MCF 10A (cell line): Measurements from ENCODE around the gene ITIH4. TPM values are rescaled to one million over a fixed set of nuclear protein-coding genes. Genes with fewer than 3 reads are reported as not detected.

Experiments
- BruUV-seq: library from RNA; stranded (reverse); fragments of 400-500 nt; replicated peaks from 2 replicates; lab custom pipeline; 2021; lab: Mats Ljungman, UMichigan
- CTCF ChIA-PET: fragments of 300-600 bp; sonication (Branson Sonifier 250); formaldehyde crosslinking; extraction: SDS; loops from one replicate; lab custom pipeline; 2021; ENCODE audit warnings: antibody characterized with exemption, inconsistent platforms; lab: Yijun Ruan, JAX
- POLR2A ChIA-PET: fragments of 300-600, 350-650 bp; sonication (Branson Sonifier 250); formaldehyde crosslinking; extraction: SDS; loops from one replicate; lab custom pipeline; 2020; ENCODE audit warnings: antibody characterized with exemption, inconsistent platforms; lab: Yijun Ruan, JAX
- DNase-seq: peaks from one replicate; pipeline ENCODE4 v3.0.0-alpha.2; 2018; ENCODE audit not compliant: unreplicated experiment
- H3K27ac Mint-ChIP-seq: one replicate; pipeline ENCODE4 v1.8.0; 2022; ENCODE audit warnings: mild to moderate bottlenecking, low read depth, mixed read lengths; ENCODE audit not compliant: unreplicated experiment
- H3K27me3 Mint-ChIP-seq: one replicate; pipeline ENCODE4 v1.8.0; 2022; ENCODE audit warnings: mixed read lengths; ENCODE audit not compliant: insufficient read depth, unreplicated experiment
- H3K36me3 Mint-ChIP-seq: one replicate; pipeline ENCODE4 v1.8.0; 2022; ENCODE audit warnings: mild to moderate bottlenecking, moderate library complexity, mixed read lengths; ENCODE audit not compliant: insufficient read depth, unreplicated experiment
- H3K4me1 Mint-ChIP-seq: one replicate; pipeline ENCODE4 v1.8.0; 2022; ENCODE audit warnings: mixed read lengths; ENCODE audit not compliant: insufficient read depth, unreplicated experiment
- H3K4me3 Mint-ChIP-seq: one replicate; pipeline ENCODE4 v1.8.0; 2022; ENCODE audit warnings: mild to moderate bottlenecking, moderate library complexity, mixed read lengths; ENCODE audit not compliant: unreplicated experiment
- H3K9me3 Mint-ChIP-seq: one replicate; pipeline ENCODE4 v1.8.0; 2022; ENCODE audit warnings: mixed read lengths; ENCODE audit not compliant: unreplicated experiment
- intact Hi-C: fragments of 100-400 bp; cut with micrococcal nuclease; formaldehyde crosslinking; loops from 2 replicates; pipeline ENCODE4 v1.14.1; 2022
- total RNA-seq: library from RNA; stranded (reverse); gene quantifications from 2 replicates; pipeline ENCODE4 v1.2.3, GENCODE V29; 2022
- TF ChIP-seq, protein P1 (sequence below): fragments of 200-600 bp; IDR thresholded peaks from one replicate; pipeline ENCODE4 v1.8.0; 2022; ENCODE audit warnings: antibody characterized with exemption, mild to moderate bottlenecking; ENCODE audit not compliant: unreplicated experiment

The ITIH4 gene
- total RNA-seq, 1 experiment from 2014 or later: 0.58 TPM

- TF ChIP-seq, protein P1, sequence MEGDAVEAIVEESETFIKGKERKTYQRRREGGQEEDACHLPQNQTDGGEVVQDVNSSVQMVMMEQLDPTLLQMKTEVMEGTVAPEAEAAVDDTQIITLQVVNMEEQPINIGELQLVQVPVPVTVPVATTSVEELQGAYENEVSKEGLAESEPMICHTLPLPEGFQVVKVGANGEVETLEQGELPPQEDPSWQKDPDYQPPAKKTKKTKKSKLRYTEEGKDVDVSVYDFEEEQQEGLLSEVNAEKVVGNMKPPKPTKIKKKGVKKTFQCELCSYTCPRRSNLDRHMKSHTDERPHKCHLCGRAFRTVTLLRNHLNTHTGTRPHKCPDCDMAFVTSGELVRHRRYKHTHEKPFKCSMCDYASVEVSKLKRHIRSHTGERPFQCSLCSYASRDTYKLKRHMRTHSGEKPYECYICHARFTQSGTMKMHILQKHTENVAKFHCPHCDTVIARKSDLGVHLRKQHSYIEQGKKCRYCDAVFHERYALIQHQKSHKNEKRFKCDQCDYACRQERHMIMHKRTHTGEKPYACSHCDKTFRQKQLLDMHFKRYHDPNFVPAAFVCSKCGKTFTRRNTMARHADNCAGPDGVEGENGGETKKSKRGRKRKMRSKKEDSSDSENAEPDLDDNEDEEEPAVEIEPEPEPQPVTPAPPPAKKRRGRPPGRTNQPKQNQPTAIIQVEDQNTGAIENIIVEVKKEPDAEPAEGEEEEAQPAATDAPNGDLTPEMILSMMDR: no peak
- Mint-ChIP-seq H3K9me3 (no peaks in the 10 kb centered on the region), H3K4me3 (no peak overlapping the region), H3K27ac (no peak overlapping the region), H3K36me3 (no peaks in the 10 kb centered on the region), H3K4me1 (peaks cover 26% of the 10 kb centered on the region), H3K27me3 (no peaks in the 10 kb centered on the region)
- no TSS peak for BruUV-seq
- CTCF ChIA-PET: interaction anchor here (0.7 to 1.9 kb wide), 12 partner anchors 9 to 97 kb away, joined by 3 to 9 read pairs (median 4); no protein-coding TSS in a partner anchor
- intact Hi-C loops: no loop called here
- DNase-seq: no peak
- POLR2A ChIA-PET: no interaction called here
These were observed 32.0 kb downstream of the ITIH4 start for GRCh38 chr3:52798376-52798977.

DNA sequence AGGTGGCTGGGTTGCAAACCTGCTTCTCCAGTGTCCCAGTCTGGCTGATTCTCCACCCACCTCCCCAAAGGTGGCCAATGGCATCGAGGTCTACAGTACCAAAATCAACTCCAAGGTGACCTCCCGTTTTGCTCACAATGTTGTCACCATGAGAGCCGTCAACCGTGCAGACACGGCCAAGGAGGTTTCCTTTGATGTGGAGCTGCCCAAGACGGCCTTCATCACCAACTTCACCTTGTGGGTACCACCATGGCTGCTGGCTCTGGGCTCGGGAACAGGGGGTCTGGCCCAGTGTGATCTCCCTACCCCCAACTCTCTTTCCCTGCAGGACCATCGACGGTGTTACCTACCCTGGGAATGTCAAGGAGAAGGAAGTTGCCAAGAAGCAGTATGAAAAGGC, 34.1 kb downstream of the ITIH4 start:
- no peak overlapping the region for H3K27ac Mint-ChIP-seq
- H3K4me1 Mint-ChIP-seq: peaks cover 23% of the 10 kb centered on the region
- ChIA-PET POLR2A (interaction anchor here (1.2 kb wide), 1 partner anchor 25 kb away, joined by 3 read pairs; the partner anchor contains the start of gene NEK4), CTCF (interaction anchor here (0.6 kb wide), 1 partner anchor 1279 kb away, joined by 4 read pairs; no protein-coding TSS in a partner anchor)
- H3K36me3 Mint-ChIP-seq: no peaks in the 10 kb centered on the region
- TF ChIP-seq, protein P1: no peak
- H3K9me3 Mint-ChIP-seq: no peaks in the 10 kb centered on the region
- H3K27me3 Mint-ChIP-seq: no peaks in the 10 kb centered on the region
- no TSS peak for BruUV-seq
- no peak overlapping the region for H3K4me3 Mint-ChIP-seq
- intact Hi-C loops: no loop called here
- DNase-seq: no peak

DNA sequence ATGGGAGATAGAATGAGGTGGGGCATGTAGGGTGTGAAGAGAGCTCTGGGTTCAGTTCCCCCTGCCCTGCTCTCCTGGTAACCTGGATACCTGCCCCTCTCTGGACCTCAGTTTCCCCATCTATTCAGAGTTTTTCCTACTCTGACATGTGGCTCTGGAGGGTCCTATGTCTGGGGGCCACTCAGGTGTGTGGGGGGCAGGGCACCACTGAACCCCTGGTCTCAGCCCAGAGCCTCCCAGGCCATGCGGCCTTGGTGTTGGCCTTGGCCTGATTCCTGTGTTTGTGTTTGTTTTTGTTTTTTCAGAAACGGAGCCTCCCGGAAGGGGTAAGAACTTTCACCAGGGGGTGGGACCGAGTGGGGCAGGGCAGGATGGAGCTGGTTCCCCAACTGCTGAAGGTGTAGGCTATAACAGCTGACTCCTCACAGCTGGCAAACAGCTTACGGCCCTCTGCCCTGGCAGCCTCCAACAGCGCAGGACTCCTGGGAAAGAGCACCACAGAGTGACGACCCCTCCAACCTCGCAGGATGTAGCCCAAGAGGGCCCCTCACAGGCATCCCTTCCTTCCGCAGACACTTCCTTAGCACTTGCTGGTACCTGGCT, 35.1 kb downstream of the ITIH4 start:
- DNase-seq: no peak
- Mint-ChIP-seq H3K4me3 (no peak overlapping the region), H3K27me3 (no peaks in the 10 kb centered on the region), H3K27ac (no peak overlapping the region), H3K36me3 (no peaks in the 10 kb centered on the region), H3K9me3 (no peaks in the 10 kb centered on the region), H3K4me1 (peaks cover 23% of the 10 kb centered on the region)
- TF ChIP-seq, protein P1: no peak
- POLR2A ChIA-PET: no interaction called here
- CTCF ChIA-PET: interaction anchor here (0.6 to 1.0 kb wide), 3 partner anchors 21 to 272 kb away, joined by 3 to 5 read pairs (median 4); no protein-coding TSS in a partner anchor
- no TSS peak for BruUV-seq
- intact Hi-C loops: no loop called here

GRCh38 chr3:52794612-52795099, 35.8 kb downstream of the ITIH4 start, which contains the start of gene ITIH3:
TSS of gene ITIH3 (plus strand) at chr3:52794796. CDS start at chr3:52794804, 8 bp downstream.
- no peaks in the 10 kb centered on the region for H3K9me3 Mint-ChIP-seq
- no TSS peak for BruUV-seq
- H3K4me3 Mint-ChIP-seq: no peak within 1 kb of the TSS
- H3K27me3 Mint-ChIP-seq: no peaks in the 10 kb centered on the region
- ChIA-PET POLR2A (interaction anchor here (0.6 kb wide), 2 partner anchors 18 to 158 kb away, joined by 3 to 7 read pairs; no protein-coding TSS in a partner anchor), CTCF (interaction anchor here (0.7 to 1.0 kb wide), 2 partner anchors 22 kb away, joined by 4 to 5 read pairs; no protein-coding TSS in a partner anchor)
- H3K36me3 Mint-ChIP-seq: no peaks in the 10 kb centered on the region
- DNase-seq: no peak
- H3K4me1 Mint-ChIP-seq: peaks cover 18% of the 10 kb centered on the region
- intact Hi-C loops: no loop called here
- TF ChIP-seq, protein P1: no peak
- no peak within 1 kb of the TSS for H3K27ac Mint-ChIP-seq
